ENCODE measurements around the gene MINK1. TPM values are rescaled to one million over a fixed set of nuclear protein-coding genes. Genes with fewer than 3 reads are reported as not detected.

MINK1 gene
- polyA plus RNA-seq, 4 donors, result 49.2 to 110 (median 64.7) TPM

DNA sequence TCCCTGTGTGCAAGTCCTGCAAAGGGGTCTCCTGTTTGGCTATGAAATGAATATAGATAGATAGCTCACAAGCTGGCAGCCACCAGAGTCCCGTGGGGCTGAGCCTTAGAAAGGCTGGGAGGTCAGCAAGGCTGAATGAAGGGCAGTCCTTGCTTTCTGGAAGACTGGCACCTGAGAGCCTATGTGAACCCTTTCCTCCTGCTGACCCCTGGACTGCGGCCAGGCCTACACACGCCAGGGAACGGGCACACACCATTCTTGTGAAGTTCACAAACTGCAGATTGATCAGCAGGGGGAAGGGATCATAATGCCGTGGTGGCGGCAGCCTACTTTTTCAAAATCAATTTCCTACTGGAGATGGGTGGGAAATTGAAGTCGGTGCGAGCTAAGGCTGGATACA lies 65.2 kb downstream of the MINK1 start:
- no peaks in the 10 kb centered on the region for H3K9me3 ChIP-seq (ENCODE audit: control insufficient read depth in 2 of 2, insufficient read depth in 1 of 2, low read depth in 1 of 2, low read length in 1 of 2)
- no peak for DNase-seq
- no peak for FAIRE-seq
- peaks cover 0 to 35% (median 0%) of the 10 kb centered on the region in 3 donors for H3K4me1 ChIP-seq (ENCODE audit: control insufficient read depth in 3 of 3, insufficient read depth in 2 of 3, low read depth in 1 of 3, low read length in 2 of 3)
- peaks cover 10 to 53% (median 16%) of the 10 kb centered on the region in 3 donors for H3K36me3 ChIP-seq (ENCODE audit: control insufficient read depth in 3 of 3, insufficient read depth in 2 of 3, low read depth in 1 of 3, low read length in 3 of 3)
- no peak overlapping the region for H3K27ac ChIP-seq (ENCODE audit: low read depth in 1 of 3, low read length in 2 of 3)
- H3K4me3 ChIP-seq (ENCODE audit: low read depth in 1 of 3, low read length in 3 of 3), result no peak overlapping the region
- WGBS, 3 donors, result 62 to 83% (median 68%) methylated on average over 8 of the region's 8 CpGs
- H3K27me3 ChIP-seq (ENCODE audit: control insufficient read depth in 3 of 3, insufficient read depth in 3 of 3, low read length in 3 of 3), result peaks cover 0 to 38% (median 0%) of the 10 kb centered on the region in 3 donors

DNA sequence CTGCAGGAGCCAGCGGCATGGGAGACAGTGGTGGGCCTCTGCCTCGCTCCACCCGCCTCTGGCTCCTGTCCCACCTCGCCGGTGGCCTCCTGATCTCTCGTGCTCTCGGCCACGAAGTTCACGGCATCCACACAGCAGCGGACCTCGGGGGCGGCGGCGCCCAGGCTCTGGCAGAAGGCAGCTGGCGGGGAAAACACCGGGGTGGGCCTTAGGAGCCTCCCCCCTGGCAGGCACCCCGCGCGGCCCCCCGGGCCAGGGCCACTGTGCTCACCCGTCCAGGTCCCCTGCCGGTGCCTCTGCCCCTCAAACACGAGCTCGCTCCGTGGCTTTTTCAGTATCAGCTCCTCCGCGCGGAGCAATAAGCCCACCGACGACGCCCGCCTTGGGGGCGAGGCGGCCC lies 65.8 kb downstream of the MINK1 start:
- Histone ChIP-seq H3K4me1 (ENCODE audit: control insufficient read depth in 3 of 3, insufficient read depth in 2 of 3, low read depth in 1 of 3, low read length in 2 of 3) (peaks cover 0 to 36% (median 0%) of the 10 kb centered on the region in 3 donors), H3K27ac (ENCODE audit: low read depth in 1 of 3, low read length in 2 of 3) (no peak overlapping the region), H3K36me3 (ENCODE audit: control insufficient read depth in 3 of 3, insufficient read depth in 2 of 3, low read depth in 1 of 3, low read length in 3 of 3) (peaks cover 10 to 47% (median 13%) of the 10 kb centered on the region in 3 donors), H3K27me3 (ENCODE audit: control insufficient read depth in 3 of 3, insufficient read depth in 3 of 3, low read length in 3 of 3) (peaks cover 0 to 38% (median 0%) of the 10 kb centered on the region in 3 donors), H3K9me3 (ENCODE audit: control insufficient read depth in 2 of 2, insufficient read depth in 1 of 2, low read depth in 1 of 2, low read length in 1 of 2) (no peaks in the 10 kb centered on the region), H3K4me3 (ENCODE audit: low read depth in 1 of 3, low read length in 3 of 3) (peak overlapping the region; percentile 23 to 53 (median 45))
- FAIRE-seq (no peak), DNase-seq (no peak)
- 7 to 19% (median 9%) methylated on average over 27 to 34 of the region's 34 CpGs for WGBS, 3 donors

DNA sequence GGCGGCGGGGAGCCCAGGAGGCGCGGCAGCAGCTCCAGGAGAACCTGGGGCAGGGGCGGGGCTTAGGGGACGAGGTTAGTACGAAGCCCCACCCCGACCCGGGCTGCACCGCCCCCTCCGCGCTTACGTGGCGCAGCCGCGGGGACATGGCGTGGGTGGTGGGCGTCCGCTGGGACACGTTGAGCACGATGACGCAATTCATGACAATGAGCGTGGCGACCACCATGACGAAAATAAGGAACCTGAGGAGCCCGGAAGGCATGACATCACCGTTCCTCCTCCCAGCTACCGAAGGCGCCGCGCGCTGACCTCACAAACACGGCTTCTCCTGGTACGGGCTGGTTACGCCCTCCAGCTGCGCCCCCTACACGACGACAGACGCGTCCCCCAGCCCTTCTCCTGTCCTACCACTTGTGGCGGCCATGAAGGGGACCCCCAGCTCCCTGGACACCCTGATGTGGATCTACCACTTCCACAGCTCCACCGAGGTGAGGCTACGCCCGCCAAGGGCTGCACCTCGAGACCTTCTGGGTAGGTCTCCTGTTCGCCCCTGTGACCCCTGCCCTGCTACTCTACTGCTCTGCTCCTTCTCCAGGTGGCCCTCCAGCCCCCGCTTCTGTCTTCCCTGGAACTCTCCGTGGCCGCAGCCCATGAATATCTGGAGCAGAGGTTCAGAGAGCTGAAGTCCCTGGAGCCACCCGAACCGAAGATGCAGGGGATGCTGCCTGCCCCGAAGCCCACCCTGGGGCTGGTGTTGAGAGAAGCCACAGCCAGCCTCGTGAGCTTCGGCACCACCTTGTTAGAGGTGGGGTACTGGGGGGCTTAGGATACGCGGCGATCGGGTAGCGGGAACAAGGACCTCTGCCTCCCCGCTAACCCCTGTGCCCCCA lies 66.4 kb downstream of the MINK1 start, which contains the start of gene C17orf107:
TSS of gene C17orf107 (plus strand) at position 196 of the 890 bp plus-strand sequence. CDS start at position 423, 227 bp downstream.
- 5 to 10% (median 8%) methylated on average over 53 to 60 of the region's 60 CpGs for WGBS, 3 donors
- Histone ChIP-seq H3K27ac (ENCODE audit: low read depth in 1 of 3, low read length in 2 of 3) (peak within 1 kb of the TSS in 2 of 3 donors; percentile 4 to 15), H3K9me3 (ENCODE audit: control insufficient read depth in 2 of 2, insufficient read depth in 1 of 2, low read depth in 1 of 2, low read length in 1 of 2) (no peaks in the 10 kb centered on the region), H3K4me3 (ENCODE audit: low read depth in 1 of 3, low read length in 3 of 3) (peak within 1 kb of the TSS; percentile 23 to 53 (median 45)), H3K27me3 (ENCODE audit: control insufficient read depth in 3 of 3, insufficient read depth in 3 of 3, low read length in 3 of 3) (peaks cover 0 to 44% (median 0%) of the 10 kb centered on the region in 3 donors), H3K4me1 (ENCODE audit: control insufficient read depth in 3 of 3, insufficient read depth in 2 of 3, low read depth in 1 of 3, low read length in 2 of 3) (peaks cover 0 to 36% (median 0%) of the 10 kb centered on the region in 3 donors), H3K36me3 (ENCODE audit: control insufficient read depth in 3 of 3, insufficient read depth in 2 of 3, low read depth in 1 of 3, low read length in 3 of 3) (peaks cover 5 to 41% (median 8%) of the 10 kb centered on the region in 3 donors)
- DNase-seq (peak; percentile 77 to 92), FAIRE-seq (no peak)

DNA sequence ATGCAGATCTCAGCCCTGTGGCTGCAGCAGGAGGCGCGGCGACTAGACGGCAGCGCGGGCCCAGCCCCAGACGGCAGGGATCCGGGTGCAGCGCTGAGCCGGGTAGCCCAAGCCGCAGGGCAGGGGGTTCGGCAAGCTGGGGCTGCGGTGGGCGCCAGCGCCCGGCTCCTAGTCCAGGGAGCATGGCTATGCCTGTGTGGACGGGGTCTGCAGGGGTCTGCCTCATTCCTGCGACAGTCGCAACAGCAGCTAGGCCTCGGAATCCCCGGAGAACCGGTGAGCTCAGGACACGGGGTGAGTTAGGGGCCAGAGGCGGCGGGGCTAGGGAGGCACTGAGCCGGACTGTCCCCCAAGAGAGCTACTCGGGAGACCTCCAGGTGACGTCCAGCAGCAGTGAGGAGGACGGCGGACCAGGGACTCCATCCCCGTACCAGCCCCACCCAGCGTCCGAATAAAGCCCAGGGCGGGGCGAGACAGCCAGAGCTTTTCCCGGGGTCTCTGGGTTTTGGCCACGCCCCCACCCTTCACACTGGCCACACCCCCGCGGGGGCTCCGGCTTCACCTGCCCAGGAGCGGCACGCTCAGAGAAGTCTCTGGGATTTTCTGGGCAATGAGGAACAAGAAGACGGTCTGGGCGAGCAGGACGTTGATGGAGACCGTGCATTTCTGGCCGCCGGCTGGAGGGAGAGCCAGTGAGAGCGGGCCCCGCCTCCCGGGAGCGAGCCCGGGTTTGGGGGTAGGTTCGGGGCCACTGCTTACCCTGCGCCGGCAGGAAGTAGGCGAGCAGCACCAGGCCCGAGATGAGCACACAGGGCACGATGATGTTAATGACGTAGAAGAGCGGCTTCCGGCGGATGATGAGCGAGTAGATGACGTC lies 67.3 kb downstream of the MINK1 start:
- Histone ChIP-seq H3K27ac (ENCODE audit: low read depth in 1 of 3, low read length in 2 of 3) (peak overlapping the region in 1 of 3 donors; percentile 3), H3K36me3 (ENCODE audit: control insufficient read depth in 3 of 3, insufficient read depth in 2 of 3, low read depth in 1 of 3, low read length in 3 of 3) (peaks cover under 1 to 32% (median 5%) of the 10 kb centered on the region in 3 donors), H3K9me3 (ENCODE audit: control insufficient read depth in 2 of 2, insufficient read depth in 1 of 2, low read depth in 1 of 2, low read length in 1 of 2) (no peaks in the 10 kb centered on the region), H3K4me3 (ENCODE audit: low read depth in 1 of 3, low read length in 3 of 3) (peak overlapping the region in 2 of 3 donors; percentile 45 to 53), H3K4me1 (ENCODE audit: control insufficient read depth in 3 of 3, insufficient read depth in 2 of 3, low read depth in 1 of 3, low read length in 2 of 3) (peaks cover 0 to 36% (median 0%) of the 10 kb centered on the region in 3 donors), H3K27me3 (ENCODE audit: control insufficient read depth in 3 of 3, insufficient read depth in 3 of 3, low read length in 3 of 3) (peaks cover 0 to 45% (median 0%) of the 10 kb centered on the region in 3 donors)
- DNase-seq, result peak; percentile 29 to 69
- no peak for FAIRE-seq
- 15 to 18% (median 15%) methylated on average over 54 to 65 of the region's 65 CpGs for WGBS, 3 donors

DNA sequence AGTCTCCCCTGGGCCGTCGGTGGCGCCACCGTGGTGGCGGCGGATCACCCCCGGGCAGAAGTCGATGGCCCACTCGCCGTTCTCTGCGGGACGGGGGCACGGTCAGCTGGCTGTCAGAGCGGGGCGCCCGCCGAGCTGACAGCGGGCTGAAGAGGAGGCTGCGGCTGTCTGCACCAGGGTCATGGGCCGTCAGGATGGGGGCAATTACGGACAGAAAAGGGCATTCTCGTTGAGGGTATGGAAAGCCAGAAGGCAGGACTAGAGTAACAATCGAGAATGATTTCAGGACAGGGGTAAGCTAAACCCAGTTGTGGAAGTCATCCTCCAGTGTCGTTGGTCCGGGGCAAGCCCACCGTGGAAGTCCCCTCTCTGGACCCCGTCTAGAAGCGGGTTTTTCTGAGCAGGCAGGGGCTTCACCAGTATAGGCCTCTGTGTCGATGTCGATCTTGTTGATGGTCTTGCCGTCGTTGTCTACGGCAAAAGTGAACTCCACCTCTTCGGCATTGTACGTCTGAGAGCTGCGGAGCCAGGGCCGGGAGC lies 68.0 kb downstream of the MINK1 start:
- Histone ChIP-seq H3K9me3 (ENCODE audit: control insufficient read depth in 2 of 2, insufficient read depth in 1 of 2, low read depth in 1 of 2, low read length in 1 of 2) (no peaks in the 10 kb centered on the region), H3K4me1 (ENCODE audit: control insufficient read depth in 3 of 3, insufficient read depth in 2 of 3, low read depth in 1 of 3, low read length in 2 of 3) (peaks cover 0 to 36% (median 0%) of the 10 kb centered on the region in 3 donors), H3K36me3 (ENCODE audit: control insufficient read depth in 3 of 3, insufficient read depth in 2 of 3, low read depth in 1 of 3, low read length in 3 of 3) (peaks cover 0 to 25% (median 4%) of the 10 kb centered on the region in 3 donors), H3K27me3 (ENCODE audit: control insufficient read depth in 3 of 3, insufficient read depth in 3 of 3, low read length in 3 of 3) (peaks cover 0 to 50% (median 0%) of the 10 kb centered on the region in 3 donors), H3K4me3 (ENCODE audit: low read depth in 1 of 3, low read length in 3 of 3) (peak overlapping the region in 2 of 3 donors; percentile 45 to 53), H3K27ac (ENCODE audit: low read depth in 1 of 3, low read length in 2 of 3) (peak overlapping the region in 2 of 3 donors; percentile 34 to 80)
- FAIRE-seq, result no peak
- peak in 1 of 2 donors; percentile 30 for DNase-seq
- WGBS, 3 donors, result 36 to 42% (median 42%) methylated on average over 37 of the region's 37 CpGs

DNA sequence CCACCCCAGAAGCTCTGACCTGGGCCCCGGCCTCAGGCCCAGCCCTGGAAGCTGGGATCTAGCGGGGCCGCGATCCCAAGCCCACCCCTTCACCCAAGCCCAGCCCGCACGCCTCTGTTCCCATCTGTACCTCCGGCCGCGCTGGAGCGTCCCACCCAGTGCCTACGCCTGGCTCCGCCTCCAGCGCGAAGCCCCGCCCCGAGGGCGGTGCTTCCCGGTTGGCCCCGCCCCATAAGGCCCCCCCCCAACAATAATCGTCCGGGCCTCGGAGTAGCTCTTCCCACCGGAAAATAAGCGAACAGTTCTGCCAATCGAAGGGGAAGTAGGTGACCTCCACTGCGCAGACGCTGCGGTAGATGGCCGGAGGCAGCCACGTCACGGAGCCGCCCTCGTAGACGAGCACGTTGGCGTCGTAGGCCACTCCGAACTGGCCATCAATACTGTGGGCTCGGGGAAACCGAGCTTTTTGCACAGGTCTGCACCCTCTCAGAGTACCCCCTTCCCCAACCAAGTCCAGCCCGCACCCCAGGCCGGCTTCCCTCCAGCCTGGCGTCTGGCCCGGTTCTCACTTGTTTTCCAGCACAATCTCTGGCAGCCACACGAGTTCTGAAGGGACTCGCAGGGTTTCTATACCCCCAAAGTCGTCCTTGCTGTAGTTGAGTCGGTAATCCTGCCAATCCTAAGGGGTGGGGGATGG lies 68.7 kb downstream of the MINK1 start:
- 36 to 57% (median 41%) methylated on average over 48 of the region's 48 CpGs for WGBS, 3 donors
- Histone ChIP-seq H3K36me3 (ENCODE audit: control insufficient read depth in 3 of 3, insufficient read depth in 2 of 3, low read depth in 1 of 3, low read length in 3 of 3) (peaks cover 0 to 19% (median 2%) of the 10 kb centered on the region in 3 donors), H3K4me3 (ENCODE audit: low read depth in 1 of 3, low read length in 3 of 3) (peak overlapping the region in 1 of 3 donors; percentile 53), H3K27me3 (ENCODE audit: control insufficient read depth in 3 of 3, insufficient read depth in 3 of 3, low read length in 3 of 3) (peaks cover 0 to 50% (median 0%) of the 10 kb centered on the region in 3 donors), H3K27ac (ENCODE audit: low read depth in 1 of 3, low read length in 2 of 3) (peak overlapping the region in 2 of 3 donors; percentile 58 to 80), H3K9me3 (ENCODE audit: control insufficient read depth in 2 of 2, insufficient read depth in 1 of 2, low read depth in 1 of 2, low read length in 1 of 2) (no peaks in the 10 kb centered on the region), H3K4me1 (ENCODE audit: control insufficient read depth in 3 of 3, insufficient read depth in 2 of 3, low read depth in 1 of 3, low read length in 2 of 3) (peaks cover 0 to 36% (median 0%) of the 10 kb centered on the region in 3 donors)
- DNase-seq, result peak in 1 of 2 donors; percentile 45
- no peak for FAIRE-seq

DNA sequence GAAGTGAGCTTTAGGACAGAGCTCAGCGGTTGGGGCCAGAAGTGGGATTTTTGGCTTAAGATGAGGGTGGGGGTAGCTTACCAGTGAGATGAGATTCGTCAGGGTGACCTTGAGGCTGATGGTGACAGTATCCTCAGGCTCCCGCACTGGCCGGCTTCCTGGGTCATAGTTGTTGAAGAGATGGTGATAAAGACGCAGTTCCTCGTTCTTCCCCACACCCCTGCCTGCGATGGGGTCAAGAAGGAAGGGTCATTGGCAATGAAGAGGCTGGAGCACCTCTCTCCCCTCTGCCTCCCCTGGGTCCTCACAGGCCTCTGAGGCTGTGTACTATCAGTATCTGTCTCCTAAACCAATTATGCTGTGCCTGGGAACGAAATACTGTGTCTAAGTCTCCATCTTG lies 69.4 kb downstream of the MINK1 start:
- DNase-seq, result no peak
- Histone ChIP-seq H3K36me3 (ENCODE audit: control insufficient read depth in 3 of 3, insufficient read depth in 2 of 3, low read depth in 1 of 3, low read length in 3 of 3) (peaks cover 0 to 11% (median 0%) of the 10 kb centered on the region in 3 donors), H3K27me3 (ENCODE audit: control insufficient read depth in 3 of 3, insufficient read depth in 3 of 3, low read length in 3 of 3) (peaks cover 0 to 50% (median 0%) of the 10 kb centered on the region in 3 donors)

More for the DNA sequence above, 69.4 kb downstream of the MINK1 start:
- FAIRE-seq, result no peak
- Histone ChIP-seq H3K9me3 (ENCODE audit: control insufficient read depth in 2 of 2, insufficient read depth in 1 of 2, low read depth in 1 of 2, low read length in 1 of 2) (no peaks in the 10 kb centered on the region), H3K4me1 (ENCODE audit: control insufficient read depth in 3 of 3, insufficient read depth in 2 of 3, low read depth in 1 of 3, low read length in 2 of 3) (peaks cover 0 to 36% (median 0%) of the 10 kb centered on the region in 3 donors), H3K27ac (ENCODE audit: low read depth in 1 of 3, low read length in 2 of 3) (peak overlapping the region in 2 of 3 donors; percentile 7 to 58), H3K4me3 (ENCODE audit: low read depth in 1 of 3, low read length in 3 of 3) (no peak overlapping the region)
- WGBS, 3 donors, result 48 to 70% (median 54%) methylated on average over 8 of the region's 8 CpGs

All from small intestine (tissue), 7 donors.